HUES64 (cell line): ENCODE results near the gene GRK6.
A peak's percentile ranks its signal among the peaks of the same experiment; 100 is the strongest.
"Not testable (repeated sequence)": the region's sequence is repeated elsewhere in the genome, so short reads cannot be mapped to it uniquely, and the experiment has no call there.

ENCODE experiments used
- H3K27ac ChIP-seq: 2 replicates; pipeline ENCODE4 v1.7.0; 2013; ENCODE audit warnings: low read depth, low read length, inconsistent platforms
- H3K27me3 ChIP-seq: 2 replicates; pipeline ENCODE4 v1.6.1; 2013; ENCODE audit warnings: mild to moderate bottlenecking, low read length; ENCODE audit not compliant: insufficient read depth
- H3K36me3 ChIP-seq: 2 replicates; pipeline ENCODE4 v1.6.1; 2013; ENCODE audit warnings: mild to moderate bottlenecking, low read length; ENCODE audit not compliant: insufficient read depth
- H3K4me1 ChIP-seq: 2 replicates; pipeline ENCODE4 v1.6.1; 2013; ENCODE audit warnings: mild to moderate bottlenecking, low read length, moderate library complexity; ENCODE audit not compliant: insufficient read depth
- H3K4me3 ChIP-seq: 2 replicates; pipeline ENCODE4 v1.5.1; 2013; ENCODE audit warnings: mild to moderate bottlenecking, low read length, moderate library complexity
- H3K9ac ChIP-seq: 2 replicates; pipeline ENCODE4 v1.6.1; 2013; ENCODE audit warnings: mild to moderate bottlenecking, low read depth, low read length
- H3K9me3 ChIP-seq: 2 replicates; pipeline ENCODE4 v1.6.1; 2013; ENCODE audit warnings: low read depth, low read length; ENCODE audit not compliant: insufficient read depth
- WGBS: fragments of 150-250, 120-280 bp; methylation state at CpG from one replicate; pipeline ENCODE4 v1.1.7; 2013; ENCODE audit warnings: missing lambda C conversion rate; 5-methylcytosine and 5-hydroxymethylcytosine counted together

The GRK6 gene

GRCh38 chr5:177477701-177478477 lies 51.4 kb downstream of the GRK6 start:
- Histone ChIP-seq H3K27me3 (no peaks in the 10 kb centered on the region), H3K9me3 (no peaks in the 10 kb centered on the region), H3K4me1 (peaks cover 14% of the 10 kb centered on the region; the same call in 1 of the 2 replicates), H3K27ac (peak overlapping the region; percentile 49; the same call in 1 of the 2 replicates), H3K9ac (no peak overlapping the region), H3K36me3 (peaks cover 14% of the 10 kb centered on the region), H3K4me3 (no peak overlapping the region)
- 94% methylated on average over 13 of the region's 13 CpGs for WGBS

GRCh38 chr5:177478711-177479646 lies 52.5 kb downstream of the GRK6 start:
- Histone ChIP-seq H3K4me1 (peaks cover 12% of the 10 kb centered on the region; the same call in 1 of the 2 replicates), H3K9me3 (no peaks in the 10 kb centered on the region), H3K27ac (no peak overlapping the region), H3K36me3 (peaks cover 25% of the 10 kb centered on the region), H3K9ac (no peak overlapping the region), H3K4me3 (no peak overlapping the region), H3K27me3 (no peaks in the 10 kb centered on the region)
- 85% methylated on average over 18 of the region's 18 CpGs for WGBS

- WGBS, result 95% methylated on average over 14 of the region's 14 CpGs
- 0 out of 2 replicates have a peak, but pooled peaks cover 7% of the 10 kb centered on the region for H3K4me1 ChIP-seq
- H3K27ac ChIP-seq, result no peak overlapping the region; the same call in 1 of the 2 replicates
- H3K9ac ChIP-seq, result no peak overlapping the region
- H3K9me3 ChIP-seq, result no peaks in the 10 kb centered on the region
- H3K36me3 ChIP-seq, result peaks cover 33% of the 10 kb centered on the region
- no peaks in the 10 kb centered on the region for H3K27me3 ChIP-seq
- no peak overlapping the region for H3K4me3 ChIP-seq
Observed at GRCh38 chr5:177479774-177480173, 53.3 kb downstream of the GRK6 start.

- no peak overlapping the region for H3K27ac ChIP-seq
- WGBS, result 96% methylated on average over 10 of the region's 10 CpGs
- H3K27me3 ChIP-seq, result no peaks in the 10 kb centered on the region
- no peak overlapping the region for H3K9ac ChIP-seq
- H3K9me3 ChIP-seq, result no peaks in the 10 kb centered on the region
- H3K4me1 ChIP-seq, result no peaks in the 10 kb centered on the region
- peaks cover 57% of the 10 kb centered on the region for H3K36me3 ChIP-seq
- H3K4me3 ChIP-seq, result no peak overlapping the region
Observed at GRCh38 chr5:177482359-177482795, 55.9 kb downstream of the GRK6 start.

- H3K9ac ChIP-seq, result no peak overlapping the region
- WGBS, result 96% methylated on average over 9 of the region's 9 CpGs
- no peaks in the 10 kb centered on the region for H3K9me3 ChIP-seq
- peaks cover 64% of the 10 kb centered on the region for H3K36me3 ChIP-seq
- H3K27ac ChIP-seq, result no peak overlapping the region
- no peaks in the 10 kb centered on the region for H3K27me3 ChIP-seq
- no peak overlapping the region for H3K4me3 ChIP-seq
- no peaks in the 10 kb centered on the region for H3K4me1 ChIP-seq
Observed at GRCh38 chr5:177483042-177483441, 56.6 kb downstream of the GRK6 start.

GRCh38 chr5:177483994-177484901 lies 57.8 kb downstream of the GRK6 start:
- H3K4me3 ChIP-seq, result no peak overlapping the region
- H3K9ac ChIP-seq, result no peak overlapping the region
- H3K36me3 ChIP-seq, result peaks cover 74% of the 10 kb centered on the region
- H3K27ac ChIP-seq, result no peak overlapping the region
- H3K27me3 ChIP-seq, result no peaks in the 10 kb centered on the region
- no peaks in the 10 kb centered on the region for H3K4me1 ChIP-seq
- no peaks in the 10 kb centered on the region for H3K9me3 ChIP-seq
- 95% methylated on average over 22 of the region's 22 CpGs for WGBS

GRCh38 chr5:177484902-177485549 lies 58.5 kb downstream of the GRK6 start:
- WGBS, result 82% methylated on average over 13 of the region's 13 CpGs
- no peak overlapping the region for H3K4me3 ChIP-seq
- no peak overlapping the region for H3K9ac ChIP-seq
- no peaks in the 10 kb centered on the region for H3K9me3 ChIP-seq
- H3K27ac ChIP-seq, result no peak overlapping the region
- no peaks in the 10 kb centered on the region for H3K4me1 ChIP-seq
- H3K27me3 ChIP-seq, result no peaks in the 10 kb centered on the region
- peaks cover 82% of the 10 kb centered on the region for H3K36me3 ChIP-seq

GRCh38 chr5:177485753-177486152 lies 59.3 kb downstream of the GRK6 start:
- not testable (repeated sequence) for H3K9ac ChIP-seq, H3K9me3 ChIP-seq, H3K4me1 ChIP-seq, H3K27me3 ChIP-seq, H3K27ac ChIP-seq, H3K4me3 ChIP-seq
- peaks cover 89% of the 10 kb centered on the region for H3K36me3 ChIP-seq
- 96% methylated on average over 3 of the region's 3 CpGs for WGBS

GRCh38 chr5:177486256-177486655 lies 59.8 kb downstream of the GRK6 start:
- no peaks in the 10 kb centered on the region for H3K27me3 ChIP-seq
- H3K9ac ChIP-seq, result no peak overlapping the region
- H3K9me3 ChIP-seq, result no peaks in the 10 kb centered on the region
- no peak overlapping the region for H3K27ac ChIP-seq
- H3K4me1 ChIP-seq, result 0 out of 2 replicates have a peak, but pooled peaks cover 4% of the 10 kb centered on the region
- H3K4me3 ChIP-seq, result no peak overlapping the region
- peaks cover 94% of the 10 kb centered on the region for H3K36me3 ChIP-seq
- 94% methylated on average over 3 of the region's 3 CpGs for WGBS

- Histone ChIP-seq H3K4me1 (0 out of 2 replicates have a peak, but pooled peaks cover 4% of the 10 kb centered on the region), H3K9ac (no peak overlapping the region), H3K27ac (no peak overlapping the region), H3K36me3 (peaks cover 86% of the 10 kb centered on the region), H3K9me3 (no peaks in the 10 kb centered on the region), H3K27me3 (no peaks in the 10 kb centered on the region), H3K4me3 (no peak overlapping the region)
- WGBS, result 93% methylated on average over 8 of the region's 8 CpGs
Observed at GRCh38 chr5:177487144-177487543, 60.7 kb downstream of the GRK6 start.
